ENCODE measurements around the gene NUFIP2. TPM values are rescaled to one million over a fixed set of nuclear protein-coding genes. Genes with fewer than 3 reads are reported as not detected.
"Not testable (repeated sequence)": the region's sequence is repeated elsewhere in the genome, so short reads cannot be mapped to it uniquely, and the experiment has no call there.

Gene NUFIP2
- polyA plus RNA-seq, 4 donors = 33.4 to 65.3 (median 43.6) TPM

DNA sequence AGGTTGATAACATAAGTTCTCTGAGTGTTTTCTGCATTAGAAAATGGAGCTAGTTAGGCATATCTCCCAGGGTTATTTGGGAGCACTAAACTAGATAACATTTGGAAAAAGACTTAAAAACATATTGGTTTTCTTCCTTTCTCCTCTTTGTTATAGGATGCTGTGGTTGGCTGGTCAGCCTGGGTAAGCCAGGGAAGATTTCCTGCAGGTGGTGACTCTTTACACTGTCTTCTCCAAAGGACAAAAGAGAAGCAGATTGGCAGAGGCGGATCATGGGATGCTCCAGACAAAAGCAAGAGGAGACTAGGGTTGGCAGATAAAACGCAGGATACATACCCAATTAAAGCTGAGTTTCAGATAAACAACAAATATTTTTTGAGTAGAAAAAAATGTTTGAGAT lies 53.5 kb downstream of the NUFIP2 start:
- DNase-seq (ENCODE audit: low read depth in 4 of 4, low spot score in 2 of 4) = no peak

DNA sequence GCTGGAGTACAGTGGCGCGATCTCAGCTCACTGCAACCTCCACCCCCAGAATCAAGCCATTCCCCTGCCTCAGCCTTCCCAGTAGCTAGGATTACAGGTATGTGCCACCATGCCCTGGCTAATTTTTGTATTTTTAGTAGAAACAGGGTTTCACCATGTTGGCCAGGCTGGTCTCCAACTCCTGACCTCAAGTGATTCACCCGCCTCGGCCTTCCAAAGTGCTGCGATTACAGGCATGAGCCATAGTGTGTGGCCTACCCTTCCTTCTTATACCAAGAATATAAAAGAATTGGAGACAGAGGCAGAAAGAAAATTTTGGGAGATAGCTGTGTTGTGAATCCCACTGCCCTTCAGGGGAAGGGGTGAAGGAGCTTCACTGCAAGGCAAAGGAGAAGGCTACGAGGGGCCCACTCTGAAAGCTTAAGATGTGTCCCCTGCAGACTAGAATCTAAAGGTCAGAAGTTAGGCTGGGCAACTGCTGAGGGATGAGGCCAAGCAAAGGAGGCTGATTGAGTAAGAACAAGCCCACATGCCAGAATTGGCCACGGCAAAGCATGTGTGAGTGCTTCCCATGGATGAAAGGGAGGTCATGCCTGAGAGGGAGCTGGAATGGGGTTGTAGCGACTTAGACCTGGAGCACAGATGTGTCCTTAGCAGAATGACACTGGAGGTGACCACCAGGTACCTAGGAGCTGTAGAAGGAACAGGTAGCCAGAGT lies 55.7 kb downstream of the NUFIP2 start:
- no peak for DNase-seq (ENCODE audit: low read depth in 4 of 4, low spot score in 2 of 4)

DNA sequence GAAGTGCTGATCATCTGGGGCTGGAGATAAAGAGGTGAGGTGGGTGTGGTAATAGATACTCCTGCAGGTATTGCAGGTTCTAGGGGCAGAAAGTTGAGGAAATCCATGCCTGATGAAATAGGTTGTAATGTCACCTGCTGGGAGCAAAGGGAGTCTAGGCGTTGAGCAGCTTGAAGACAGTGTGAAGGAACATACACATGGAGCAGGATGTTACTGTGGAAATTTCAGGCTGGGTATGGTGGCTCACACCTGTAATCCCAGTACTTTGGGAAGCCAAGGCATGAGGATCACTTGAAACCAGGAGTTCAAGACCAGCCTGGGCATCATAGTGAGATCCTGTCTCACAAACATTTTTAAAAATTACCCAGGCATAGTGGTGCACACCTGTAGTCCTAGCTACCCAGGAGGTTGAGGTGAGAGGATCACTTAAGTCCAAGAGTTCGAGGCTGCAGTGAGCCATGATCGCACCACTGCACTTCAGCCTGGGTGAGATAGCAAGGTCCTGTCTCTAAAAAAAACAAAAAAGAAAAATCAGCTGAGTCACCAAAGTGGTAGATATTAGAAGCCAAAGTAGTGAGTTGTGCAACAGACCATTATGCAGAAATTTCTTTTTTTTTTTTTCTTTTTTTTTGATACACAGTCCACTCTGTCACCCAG lies 56.3 kb downstream of the NUFIP2 start:
- DNase-seq (ENCODE audit: low read depth in 4 of 4, low spot score in 2 of 4) = no peak

DNA sequence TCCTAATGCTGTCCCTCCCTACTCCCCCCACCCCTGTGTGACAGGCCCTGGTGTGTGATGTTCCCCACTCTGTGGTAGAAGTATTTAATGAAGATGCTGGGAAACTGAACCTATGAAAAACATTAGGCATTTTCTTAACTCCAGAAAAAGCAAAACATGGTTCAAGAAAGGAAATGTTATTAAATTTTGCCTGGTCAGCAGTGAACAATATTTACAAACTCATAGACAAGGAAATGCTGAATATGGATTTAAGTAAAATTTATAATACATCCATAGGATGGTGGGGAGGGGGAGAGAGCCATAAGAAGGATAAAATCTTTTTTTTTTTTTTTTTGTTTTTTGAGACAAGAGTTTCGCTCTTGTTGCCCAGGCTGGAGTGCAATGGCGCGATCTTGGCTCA lies 58.0 kb downstream of the NUFIP2 start:
- no peak for DNase-seq (ENCODE audit: low read depth in 4 of 4, low spot score in 2 of 4)

DNA sequence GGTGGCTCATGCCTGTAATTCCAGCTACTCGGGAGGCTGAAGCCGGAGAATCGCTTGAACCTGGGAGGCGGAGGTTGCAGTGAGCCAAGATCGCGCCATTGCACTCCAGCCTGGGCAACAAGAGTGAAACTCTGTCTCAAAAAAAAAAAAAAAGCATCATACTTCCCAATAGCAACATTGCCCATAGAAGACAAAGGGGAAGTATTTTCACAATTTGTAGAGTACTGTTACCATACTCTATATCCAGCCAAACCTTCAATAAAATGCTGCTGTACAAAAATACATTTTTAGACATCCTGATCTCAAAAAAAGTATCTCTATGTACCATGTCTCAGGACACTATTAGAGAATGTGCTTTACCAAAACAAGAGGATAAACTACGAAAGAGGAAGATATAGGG lies 59.0 kb downstream of the NUFIP2 start:
- not testable (repeated sequence) for DNase-seq (ENCODE audit: low read depth in 4 of 4, low spot score in 2 of 4)

DNA sequence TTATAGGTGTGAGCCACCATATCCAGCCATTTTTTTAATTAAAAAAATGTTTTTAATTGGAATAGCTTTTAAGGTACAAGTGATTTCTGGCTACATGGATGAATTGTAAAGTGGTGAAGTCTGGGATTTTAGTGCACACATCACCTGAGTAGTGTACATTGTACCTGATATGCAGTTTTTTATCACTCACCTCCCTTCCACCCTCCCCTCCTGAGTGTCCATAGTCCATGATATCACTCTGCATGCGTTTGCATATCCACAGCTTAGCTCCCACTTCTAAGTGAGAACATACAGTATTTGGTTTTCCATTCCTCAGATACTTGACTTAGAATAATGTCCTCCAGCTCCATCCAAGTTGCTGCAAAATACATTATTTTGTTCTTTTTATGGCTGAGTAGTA lies 60.6 kb downstream of the NUFIP2 start:
- DNase-seq (ENCODE audit: low read depth in 4 of 4, low spot score in 2 of 4) = no peak

DNA sequence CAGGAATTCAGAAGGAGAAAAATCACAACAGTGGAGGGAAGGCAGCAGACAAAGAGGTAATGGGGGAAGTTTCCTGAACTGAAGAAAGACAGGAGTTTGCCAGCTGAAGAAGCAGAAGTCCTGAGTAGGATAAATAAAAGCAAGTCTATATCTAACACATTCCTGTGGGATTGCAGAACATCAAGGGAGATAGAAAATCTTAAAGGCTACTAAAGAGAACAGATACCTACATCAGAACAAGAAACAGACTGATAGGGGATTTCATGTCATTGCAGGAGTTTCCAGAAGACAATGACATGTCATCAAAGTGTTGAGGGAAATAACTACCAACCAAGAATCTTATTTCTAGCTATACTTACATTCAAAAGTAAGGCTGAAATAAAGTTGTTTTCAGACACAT lies 68.6 kb downstream of the NUFIP2 start:
- no peak for DNase-seq (ENCODE audit: low read depth in 4 of 4, low spot score in 2 of 4)

DNA sequence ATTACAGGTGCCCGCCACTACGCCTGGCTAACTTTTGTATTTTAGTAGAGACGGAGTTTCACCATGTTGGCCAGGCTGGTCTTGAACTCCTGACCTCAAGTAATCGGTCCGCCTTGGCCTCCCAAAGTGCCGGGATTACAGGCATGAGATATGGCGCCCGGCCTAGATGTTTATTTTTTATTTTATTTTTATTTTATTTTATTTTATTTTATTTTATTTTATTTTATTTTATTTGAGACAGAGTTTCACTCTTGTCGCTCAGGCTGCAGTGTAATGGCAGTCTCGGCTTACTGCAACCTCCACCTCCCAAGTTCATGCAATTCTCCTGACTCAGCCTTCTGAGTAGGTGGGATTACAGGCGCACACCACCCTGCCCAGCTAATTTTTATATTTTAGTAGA lies 72.6 kb downstream of the NUFIP2 start:
- not testable (repeated sequence) for DNase-seq (ENCODE audit: low read depth in 4 of 4, low spot score in 2 of 4)

DNA sequence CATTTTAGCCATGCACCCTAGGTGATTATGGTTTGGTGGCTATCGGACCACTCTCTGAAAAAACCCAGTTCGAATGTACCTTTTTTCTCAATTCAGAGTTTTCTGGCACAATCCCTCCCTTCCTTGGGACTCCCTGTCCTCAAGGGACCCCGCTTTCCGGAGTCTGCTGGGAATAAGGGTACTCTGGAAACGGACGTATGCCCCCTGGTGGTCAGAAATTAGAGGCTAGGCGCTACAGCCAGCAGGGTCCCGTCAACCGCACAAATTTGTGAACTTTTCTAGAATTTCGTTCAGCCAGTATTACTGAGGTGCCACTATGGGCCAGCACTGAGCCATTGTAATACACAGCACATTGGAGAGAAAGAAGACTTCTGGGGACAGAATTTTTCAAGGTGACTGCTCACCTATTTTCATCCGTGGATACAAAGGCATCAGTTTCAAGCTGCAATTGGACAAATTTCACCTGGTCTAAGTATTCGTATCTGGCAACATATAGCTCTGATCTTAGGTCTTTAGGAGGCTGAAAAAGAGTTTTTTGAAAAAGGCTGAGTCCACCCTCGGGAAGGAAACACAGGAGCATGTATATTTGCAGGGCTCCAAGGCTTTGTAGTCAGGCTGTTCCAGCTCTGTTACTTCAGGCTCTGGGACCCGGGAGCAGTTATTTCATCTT lies 74.4 kb downstream of the NUFIP2 start:
- DNase-seq (ENCODE audit: low read depth in 4 of 4, low spot score in 2 of 4) = peak; percentile 56 to 79 (median 70)

DNA sequence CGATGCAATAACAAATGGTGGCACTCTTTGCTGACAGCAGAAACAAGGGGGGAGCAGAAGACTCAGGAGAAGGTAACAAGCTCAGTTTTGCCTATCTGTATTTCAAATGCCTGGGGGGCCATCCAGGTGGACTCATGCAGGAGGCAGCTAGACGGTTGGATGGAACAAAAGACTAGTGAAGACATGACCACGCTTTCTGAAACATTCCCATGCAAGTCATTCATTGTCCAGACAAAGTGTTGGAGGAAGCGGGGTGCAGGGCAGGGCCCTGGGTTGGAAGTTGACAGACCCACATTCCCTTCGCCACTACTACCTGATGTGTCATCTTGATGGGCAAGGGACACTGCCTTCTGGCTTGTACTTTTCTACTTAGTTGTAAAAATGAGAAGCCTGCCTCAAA lies 77.1 kb downstream of the NUFIP2 start:
- DNase-seq (ENCODE audit: low read depth in 4 of 4, low spot score in 2 of 4) = no peak

DNA sequence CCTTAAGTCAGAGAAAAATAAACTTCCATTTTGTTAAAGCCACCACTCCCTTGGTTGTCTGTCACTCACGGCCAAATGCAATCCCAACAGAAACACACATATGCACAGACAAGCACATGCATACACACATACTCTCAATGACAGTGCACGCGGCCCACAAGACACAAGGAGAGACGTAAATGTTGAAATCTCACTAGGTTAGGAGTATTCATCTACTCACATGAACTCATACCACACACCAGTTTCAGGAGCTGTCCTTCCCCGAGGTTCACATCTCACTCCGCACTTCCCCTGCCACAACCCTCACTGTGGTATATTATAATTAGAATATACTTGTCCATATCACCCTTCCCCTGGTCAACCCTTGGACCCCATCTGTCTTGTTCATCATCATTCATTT lies 77.8 kb downstream of the NUFIP2 start:
- DNase-seq (ENCODE audit: low read depth in 4 of 4, low spot score in 2 of 4) = no peak

DNA sequence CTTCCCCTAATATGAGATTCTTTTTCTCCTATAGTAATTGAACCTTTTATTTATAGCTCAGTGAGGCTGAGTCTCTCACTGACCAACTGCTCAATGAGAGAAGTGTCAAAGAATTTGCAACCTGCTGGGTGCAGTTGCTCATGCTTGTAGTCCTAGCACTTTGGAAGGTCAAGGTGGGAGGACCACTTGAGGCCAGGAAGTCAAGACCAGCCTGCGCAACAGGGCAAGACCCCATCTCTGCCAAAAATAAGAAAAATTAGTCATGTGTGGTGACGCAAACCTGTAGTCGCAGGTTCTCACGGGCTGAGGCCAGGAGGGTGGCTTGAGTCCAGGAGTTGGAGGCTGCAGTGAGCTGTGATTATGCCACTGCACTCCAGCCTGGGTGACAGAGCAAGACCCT lies 78.2 kb downstream of the NUFIP2 start:
- no peak for DNase-seq (ENCODE audit: low read depth in 4 of 4, low spot score in 2 of 4)

DNA sequence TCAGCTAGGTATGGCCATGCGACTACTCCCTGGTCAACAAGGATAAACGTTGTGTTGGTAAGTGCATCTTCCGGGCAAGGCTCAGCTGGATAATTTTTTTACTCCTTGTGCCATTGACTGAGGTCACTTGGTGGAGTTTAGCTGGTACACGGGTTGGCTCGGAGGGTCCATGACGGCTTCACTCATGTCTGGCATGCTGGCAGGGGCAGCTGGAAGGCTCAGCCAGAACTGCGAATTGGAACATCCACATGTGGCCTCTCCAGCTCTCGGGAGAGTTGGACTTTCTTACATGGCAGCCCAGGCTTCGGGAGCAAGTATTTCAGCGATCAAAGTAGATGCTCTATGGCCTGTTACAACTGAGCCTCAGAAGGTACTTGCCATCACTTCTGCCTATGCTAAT lies 78.8 kb downstream of the NUFIP2 start:
- no peak for DNase-seq (ENCODE audit: low read depth in 4 of 4, low spot score in 2 of 4)

DNA sequence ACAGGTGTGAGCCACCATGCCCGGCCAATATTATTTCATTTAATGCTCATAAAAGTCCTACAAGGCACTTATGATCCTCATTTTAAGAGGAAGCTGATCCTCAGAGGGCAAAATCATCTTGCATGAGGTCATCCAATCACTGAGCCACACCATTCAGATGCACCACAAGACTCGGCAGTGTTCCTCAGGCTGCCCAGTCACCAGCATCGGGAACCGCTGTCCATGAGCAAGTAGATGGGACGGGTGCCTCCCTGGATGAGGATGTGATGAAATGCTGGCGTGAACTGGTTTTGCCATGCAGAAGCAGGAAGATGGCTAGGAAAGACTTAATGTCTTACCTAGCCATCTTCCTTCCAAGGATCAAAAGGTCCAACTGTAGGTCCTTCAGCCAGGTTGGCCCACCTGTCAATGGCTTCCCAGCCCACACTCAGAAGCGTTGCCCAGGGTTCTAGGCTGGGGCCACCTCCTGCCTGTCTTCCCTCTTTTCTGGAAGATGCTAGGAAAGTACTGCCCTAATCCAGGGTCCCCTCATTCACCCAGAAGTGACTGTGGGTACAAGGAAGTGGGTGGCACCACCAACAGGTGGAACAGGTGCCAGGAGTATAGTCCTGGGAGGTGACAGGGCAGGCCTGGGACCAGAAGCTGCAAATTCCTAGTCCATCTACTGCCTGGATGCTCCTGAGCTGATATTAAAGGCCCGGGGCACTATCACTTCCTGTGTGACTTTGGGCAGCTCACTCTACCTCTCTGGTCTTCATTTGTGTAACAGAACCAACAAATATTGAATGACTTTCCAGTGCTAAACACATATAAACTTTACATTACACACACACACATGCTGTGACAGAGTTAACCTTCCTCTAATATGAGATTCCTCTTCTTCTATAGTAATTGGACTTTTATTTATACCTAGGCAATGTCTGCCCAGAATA lies 79.5 kb downstream of the NUFIP2 start:
- DNase-seq (ENCODE audit: low read depth in 4 of 4, low spot score in 2 of 4) = no peak

DNA sequence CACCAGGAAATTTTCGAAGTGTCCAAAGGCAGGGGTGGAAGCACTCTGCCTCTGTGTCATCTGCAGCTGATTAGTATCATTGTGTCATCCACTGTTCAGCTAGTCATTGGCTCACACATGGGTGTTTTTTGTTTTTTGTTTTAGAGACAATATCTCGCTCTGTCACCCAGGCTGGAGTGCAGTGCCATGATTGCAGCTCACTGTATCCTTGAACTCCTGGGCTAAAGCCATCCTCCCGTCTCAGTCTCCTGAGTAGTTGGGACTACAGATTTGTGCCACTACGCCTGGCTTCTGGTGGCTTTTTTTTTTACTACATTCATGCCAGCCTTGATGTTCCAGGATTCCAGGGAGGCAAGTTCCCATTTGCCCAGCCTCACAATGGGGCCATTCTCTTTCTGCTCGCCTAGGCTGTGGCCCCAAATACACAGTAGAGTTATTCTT lies 81.2 kb downstream of the NUFIP2 start:
- no peak for DNase-seq (ENCODE audit: low read depth in 4 of 4, low spot score in 2 of 4)

DNA sequence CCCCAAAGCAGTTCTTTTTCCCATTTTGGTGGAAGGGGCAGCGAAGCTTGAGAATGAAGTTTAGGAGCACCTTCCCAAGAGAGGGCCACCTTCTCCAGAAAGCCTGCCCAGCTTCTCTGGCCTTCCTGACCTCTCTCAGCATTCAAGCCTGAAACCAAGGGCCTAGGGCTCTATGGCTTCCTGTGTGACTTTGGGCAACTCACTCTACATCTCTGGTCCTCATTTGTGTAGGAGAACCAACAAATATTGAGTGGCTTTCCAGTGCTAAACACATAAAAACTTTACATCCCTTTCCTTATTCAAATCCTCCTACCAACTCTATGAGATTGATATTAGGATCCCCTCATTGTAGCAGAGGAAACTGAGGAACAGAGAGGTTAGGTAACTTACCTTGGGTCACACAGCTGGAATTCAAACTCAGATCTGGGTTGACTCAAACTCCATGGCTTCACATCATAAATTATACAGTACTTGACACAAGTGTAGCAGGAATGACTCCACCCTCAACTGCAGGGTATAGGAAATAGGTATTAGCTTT lies 81.8 kb downstream of the NUFIP2 start:
- no peak for DNase-seq (ENCODE audit: low read depth in 4 of 4, low spot score in 2 of 4)

DNA sequence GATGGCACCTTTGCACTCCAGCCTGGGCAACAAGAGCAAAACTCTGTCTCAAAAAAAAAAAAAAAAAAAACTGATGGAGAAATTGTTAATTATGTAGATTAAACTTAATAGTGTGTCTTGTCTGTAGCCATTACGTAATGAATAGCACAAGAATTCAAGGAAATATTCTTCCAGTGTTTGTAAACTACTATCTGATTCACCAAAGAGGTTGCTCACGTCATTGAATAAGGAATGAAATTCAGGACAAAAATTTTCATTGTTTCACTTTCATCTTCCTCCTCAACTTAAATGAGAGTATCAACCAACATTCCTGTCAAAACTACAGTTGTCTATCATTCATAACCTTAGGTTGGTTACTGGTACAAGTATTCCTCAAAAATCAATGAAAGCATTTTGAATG lies 83.1 kb downstream of the NUFIP2 start:
- no peak for DNase-seq (ENCODE audit: low read depth in 4 of 4, low spot score in 2 of 4)

DNA sequence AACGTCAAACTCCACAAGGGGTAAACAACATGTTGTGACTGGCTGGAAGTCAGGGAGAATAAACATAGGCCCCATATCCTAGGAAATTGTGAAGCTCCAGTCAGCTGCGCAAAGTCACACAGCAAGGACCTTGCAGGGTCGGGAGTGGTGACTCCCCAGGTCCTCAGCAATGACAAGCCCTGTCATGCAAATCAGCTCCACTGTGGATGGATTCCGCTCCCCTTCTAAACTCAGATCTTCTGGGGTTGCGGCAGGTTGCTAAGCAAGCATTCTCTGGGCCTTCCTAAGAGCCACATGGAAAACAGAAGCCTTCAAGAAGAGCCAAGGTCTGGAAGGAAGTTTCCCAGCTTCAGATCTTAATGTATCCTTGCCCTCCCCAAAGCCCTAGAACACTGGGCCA lies 84.9 kb downstream of the NUFIP2 start:
- no peak for DNase-seq (ENCODE audit: low read depth in 4 of 4, low spot score in 2 of 4)

DNA sequence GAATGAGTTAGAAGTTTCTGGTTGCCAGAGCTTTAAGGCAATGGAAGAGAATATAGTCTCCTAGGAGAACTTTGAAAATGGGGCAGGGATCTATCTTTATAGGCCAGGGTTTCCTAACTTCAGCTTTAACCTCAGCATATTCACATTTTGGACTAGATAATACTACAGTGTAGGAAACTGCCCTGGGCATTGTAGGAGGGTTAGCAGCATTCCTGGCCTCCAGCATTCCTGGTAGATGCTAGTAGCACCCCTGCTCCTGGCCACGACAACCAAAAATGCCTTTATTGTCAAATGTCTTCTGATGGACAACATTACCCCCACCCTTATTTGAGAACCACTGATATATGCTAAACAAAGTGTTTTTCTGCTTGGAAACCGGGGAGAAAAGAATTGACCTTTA lies 86.0 kb downstream of the NUFIP2 start:
- no peak for DNase-seq (ENCODE audit: low read depth in 4 of 4, low spot score in 2 of 4)

Data from left renal cortex interstitium (tissue), 4 donors.